ENCODE measurements around the gene NKD2.

DNA sequence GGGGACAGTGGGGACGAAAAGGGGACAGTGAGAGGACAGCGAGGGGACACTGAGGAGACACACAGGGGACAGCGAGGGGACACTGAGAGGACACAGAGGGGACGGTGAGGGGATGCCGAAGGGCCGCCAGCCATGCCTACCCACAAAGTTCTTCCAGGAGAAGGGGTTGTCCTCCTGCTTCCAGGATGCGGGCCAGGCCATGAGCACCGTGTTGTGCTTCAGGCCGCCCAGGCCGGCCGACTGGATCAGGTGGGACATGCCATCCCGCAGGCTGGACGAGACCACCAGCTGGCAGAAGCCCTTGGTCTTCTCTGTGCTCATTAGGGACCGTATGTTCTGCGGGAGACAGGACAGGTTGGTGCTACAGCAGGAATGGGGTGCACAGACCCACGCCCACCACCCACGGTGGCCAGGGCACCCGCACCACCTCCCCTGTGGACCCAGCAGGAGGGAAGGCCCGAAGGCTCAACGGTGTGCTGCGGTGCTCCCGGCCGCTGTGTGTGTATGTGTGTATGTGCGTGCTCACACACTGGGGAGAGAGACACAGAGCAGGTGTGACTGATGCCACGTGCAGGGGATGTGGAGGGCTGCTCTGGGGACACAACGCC lies 56.6 kb downstream of the NKD2 start:
- TF ChIP-seq, protein P1, sequence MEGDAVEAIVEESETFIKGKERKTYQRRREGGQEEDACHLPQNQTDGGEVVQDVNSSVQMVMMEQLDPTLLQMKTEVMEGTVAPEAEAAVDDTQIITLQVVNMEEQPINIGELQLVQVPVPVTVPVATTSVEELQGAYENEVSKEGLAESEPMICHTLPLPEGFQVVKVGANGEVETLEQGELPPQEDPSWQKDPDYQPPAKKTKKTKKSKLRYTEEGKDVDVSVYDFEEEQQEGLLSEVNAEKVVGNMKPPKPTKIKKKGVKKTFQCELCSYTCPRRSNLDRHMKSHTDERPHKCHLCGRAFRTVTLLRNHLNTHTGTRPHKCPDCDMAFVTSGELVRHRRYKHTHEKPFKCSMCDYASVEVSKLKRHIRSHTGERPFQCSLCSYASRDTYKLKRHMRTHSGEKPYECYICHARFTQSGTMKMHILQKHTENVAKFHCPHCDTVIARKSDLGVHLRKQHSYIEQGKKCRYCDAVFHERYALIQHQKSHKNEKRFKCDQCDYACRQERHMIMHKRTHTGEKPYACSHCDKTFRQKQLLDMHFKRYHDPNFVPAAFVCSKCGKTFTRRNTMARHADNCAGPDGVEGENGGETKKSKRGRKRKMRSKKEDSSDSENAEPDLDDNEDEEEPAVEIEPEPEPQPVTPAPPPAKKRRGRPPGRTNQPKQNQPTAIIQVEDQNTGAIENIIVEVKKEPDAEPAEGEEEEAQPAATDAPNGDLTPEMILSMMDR (IDR thresholded peaks at IDR 0.05), result no peak
- no peak for TF ChIP-seq POLR2A (IDR thresholded peaks at IDR 0.05)
